Measurements from ENCODE around the gene BAZ2B. TPM values are rescaled to one million over a fixed set of nuclear protein-coding genes. Genes with fewer than 3 reads are reported as not detected.

The BAZ2B gene
- total RNA-seq, 6 experiments from 2014 or later, result 18.0 to 32.8 (median 24.2) TPM

GRCh38 chr2:159561786-159562185 lies 54.6 kb downstream of the BAZ2B start:
- Histone ChIP-seq H3K9me3 (no peaks in the 10 kb centered on the region), H3K4me3 (no peak overlapping the region), H3K36me3 (no peaks in the 10 kb centered on the region), H3K27me3 (no peaks in the 10 kb centered on the region), H3K4me1 (no peaks in the 10 kb centered on the region), H3K27ac (no peak overlapping the region)
- 67% methylated on average over 2 of the region's 2 CpGs for WGBS (ENCODE audit: insufficient coverage, low coverage, low lambda C conversion rate, missing lambda C conversion rate)
- no peak for ATAC-seq
- DNase-seq, result no peak
- TF ChIP-seq CTCF (IDR thresholded peaks at IDR 0.05) (no peak), POLR2A (IDR thresholded peaks at IDR 0.05) (no peak)
- intact Hi-C loops (cut with DNase I), result no loop called here

GRCh38 chr2:159561242-159561641 lies 55.1 kb downstream of the BAZ2B start:
- TF ChIP-seq CTCF (IDR thresholded peaks at IDR 0.05) (no peak), POLR2A (IDR thresholded peaks at IDR 0.05) (no peak)
- DNase-seq (no peak), ATAC-seq (no peak)
- Histone ChIP-seq H3K27me3 (no peaks in the 10 kb centered on the region), H3K36me3 (no peaks in the 10 kb centered on the region), H3K27ac (no peak overlapping the region), H3K4me1 (no peaks in the 10 kb centered on the region), H3K9me3 (no peaks in the 10 kb centered on the region), H3K4me3 (no peak overlapping the region)
- intact Hi-C loops (cut with DNase I), result no loop called here

- Histone ChIP-seq H3K36me3 (no peaks in the 10 kb centered on the region), H3K27ac (no peak overlapping the region), H3K4me3 (no peak overlapping the region), H3K27me3 (no peaks in the 10 kb centered on the region), H3K9me3 (no peaks in the 10 kb centered on the region), H3K4me1 (no peaks in the 10 kb centered on the region)
- 81% methylated on average over 3 of the region's 4 CpGs for WGBS (ENCODE audit: insufficient coverage, low coverage, low lambda C conversion rate, missing lambda C conversion rate)
- no peak for TF ChIP-seq POLR2A (IDR thresholded peaks at IDR 0.05)
- no peak for TF ChIP-seq CTCF (IDR thresholded peaks at IDR 0.05)
- intact Hi-C loops (cut with DNase I), result no loop called here
- DNase-seq (no peak), ATAC-seq (no peak)
These were observed 57.3 kb downstream of the BAZ2B start for GRCh38 chr2:159559034-159559433.

GRCh38 chr2:159558479-159558878 lies 57.9 kb downstream of the BAZ2B start:
- intact Hi-C loops (cut with DNase I), result no loop called here
- WGBS (ENCODE audit: insufficient coverage, low coverage, low lambda C conversion rate, missing lambda C conversion rate), result 91% methylated on average over 4 of the region's 4 CpGs
- Histone ChIP-seq H3K27ac (no peak overlapping the region), H3K4me1 (no peaks in the 10 kb centered on the region), H3K4me3 (no peak overlapping the region), H3K9me3 (no peaks in the 10 kb centered on the region), H3K36me3 (no peaks in the 10 kb centered on the region), H3K27me3 (no peaks in the 10 kb centered on the region)
- TF ChIP-seq POLR2A (IDR thresholded peaks at IDR 0.05) (no peak), CTCF (IDR thresholded peaks at IDR 0.05) (no peak)
- ATAC-seq (no peak), DNase-seq (no peak)

- ATAC-seq, result peak; percentile 63 to 77 (median 72)
- no peak for DNase-seq
- intact Hi-C loops (cut with DNase I), result no loop called here
- no peak overlapping the region for H3K4me3 ChIP-seq
- no peaks in the 10 kb centered on the region for H3K9me3 ChIP-seq
- H3K4me1 ChIP-seq, result no peaks in the 10 kb centered on the region
- H3K27ac ChIP-seq, result no peak overlapping the region
- H3K36me3 ChIP-seq, result no peaks in the 10 kb centered on the region
- no peak for TF ChIP-seq POLR2A (IDR thresholded peaks at IDR 0.05)
- peak in 3 of 4 donors; percentile 31 to 42 (median 41) for TF ChIP-seq CTCF (IDR thresholded peaks at IDR 0.05)
- H3K27me3 ChIP-seq, result no peaks in the 10 kb centered on the region
- WGBS (ENCODE audit: insufficient coverage, low coverage, low lambda C conversion rate, missing lambda C conversion rate), result 64% methylated on average over 5 of the region's 5 CpGs
These were observed 58.8 kb downstream of the BAZ2B start for GRCh38 chr2:159557437-159558034.

Measured in right lobe of liver (tissue), 6 donors.